Transverse colon (tissue), 4 donors: ENCODE measurements around the gene STXBP2. TPM values are rescaled to one million over a fixed set of nuclear protein-coding genes. Genes with fewer than 3 reads are reported as not detected.

Experiments used
- DNase-seq: peaks from one replicate; pipeline ENCODE4 v3.0.0-alpha.2; 2019
- H3K27ac ChIP-seq, 4 donors: fragments of 200-600 bp; sonication (generic); 2 replicates each; pipeline ENCODE4 v1.5.1; 2016 to 2018; ENCODE audit warnings: inconsistent platforms in 4 of 4
- H3K27me3 ChIP-seq: fragments of 200-600 bp; sonication (generic); 2 replicates; pipeline ENCODE4 v1.5.1; 2017; ENCODE audit warnings: inconsistent platforms
- H3K36me3 ChIP-seq, 4 donors: fragments of 200-600 bp; sonication (generic); 2 replicates each; pipeline ENCODE4 v1.5.1; 2017 to 2019; ENCODE audit warnings: inconsistent platforms in 4 of 4
- H3K4me1 ChIP-seq, 4 donors: fragments of 200-600 bp; sonication (generic); 2 replicates each; pipeline ENCODE4 v1.5.1; 2017 to 2020; ENCODE audit warnings: inconsistent platforms in 4 of 4
- H3K4me3 ChIP-seq, 4 donors: fragments of 200-600 bp; sonication (generic); 1 replicate in 1 of 4; 2 replicates in 3 of 4; pipeline versions ENCODE4 v1.5.1 to v1.6.1; 2017 to 2019; ENCODE audit warnings: inconsistent platforms in 4 of 4
- H3K9me3 ChIP-seq, 2 donors: fragments of 200-600 bp; sonication (generic); 2 replicates each; pipeline ENCODE4 v1.5.1; 2017 to 2019; ENCODE audit warnings: inconsistent platforms in 2 of 2
- EP300 ChIP-seq: sonication (generic); formaldehyde crosslinking; IDR thresholded peaks from one replicate; pipeline ENCODE4 v1.6.1; 2017; ENCODE audit warnings: antibody characterized with exemption, low read depth
- POLR2A ChIP-seq: fragments of 450-650 bp; IDR thresholded peaks from one replicate; pipeline ENCODE4 v1.6.1; 2016; ENCODE audit warnings: antibody characterized with exemption, mild to moderate bottlenecking, moderate library complexity
- POLR2AphosphoS5 ChIP-seq, 3 donors: sonication (generic); formaldehyde crosslinking; IDR thresholded peaks; one replicate each; pipeline ENCODE4 v1.6.1; 2016; ENCODE audit warnings: antibody characterized with exemption in 3 of 3
- WGBS, 2 donors: methylation state at CpG; one replicate each; pipeline ENCODE4 v1.1.5; 2018; ENCODE audit warnings: low coverage in 1 of 2; 5-methylcytosine and 5-hydroxymethylcytosine counted together
- in situ Hi-C, 4 donors: fragments of 200-750 bp; cut with MboI; loops; one replicate each; pipeline versions ENCODE4 v1.15.0 to v1.15.1; 2017; ENCODE audit warnings: low sequenced_read_pairs in 3 of 4, low pct_ligation_motif_present in 1 of 4, low pct_unique_long_range_greater_than_20kb in 1 of 4
- intact Hi-C: fragments of 100-400 bp; cut with DNase I; formaldehyde crosslinking; loops from one replicate; pipeline ENCODE4 v1.15.1; 2023; ENCODE audit warnings: low total_unique reads
- total RNA-seq, 4 donors: library from RNA; depleted of rRNA; stranded (reverse); fragments of >200 nt; gene quantifications; one replicate each; pipeline ENCODE4 v1.1.0, GENCODE V29; 2016
- TF ChIP-seq, protein P1 (sequence below), 5 experiments: fragments of 200-600 bp in 3 of 5; fragments of 450-650 bp in 2 of 5; sonication (generic) in 3 of 5; IDR thresholded peaks; 1 replicate in 2 of 5; 2 replicates in 3 of 5; pipeline ENCODE4 v1.5.1; 2016 to 2017; ENCODE audit warnings: antibody characterized with exemption in 5 of 5, inconsistent platforms in 3 of 5, mild to moderate bottlenecking in 2 of 5, moderate library complexity in 1 of 5

The STXBP2 gene
- total RNA-seq, 4 donors from 2014 or later: 132 to 303 (median 205) TPM

DNA sequence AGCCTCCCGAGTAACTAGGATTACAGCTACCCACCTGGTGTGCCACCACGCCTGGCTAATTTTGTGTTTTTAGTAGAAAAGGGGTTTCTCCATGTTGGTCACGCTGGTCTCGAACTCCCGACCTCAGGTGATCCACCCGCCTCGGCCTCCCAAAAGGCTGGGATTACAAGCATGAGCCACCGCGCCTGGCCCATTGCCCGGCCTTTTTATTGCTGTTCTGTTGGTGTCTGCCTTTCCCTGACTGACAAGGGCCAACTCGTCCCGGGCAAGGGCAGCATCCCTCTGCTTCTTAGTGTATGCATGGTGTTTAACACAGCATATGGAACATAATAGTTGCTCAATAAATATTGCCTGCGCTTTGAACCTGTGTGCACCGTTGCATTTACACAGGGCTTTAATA lies 25.7 kb downstream of the STXBP2 start:
- in situ Hi-C loops: loop anchor here in 2 of 4 donors (25.0 kb wide), 2 partner anchors 150 to 300 kb away; no protein-coding TSS in a partner anchor
- Histone ChIP-seq H3K27me3 (peaks cover 3% of the 10 kb centered on the region), H3K9me3 (no peaks in the 10 kb centered on the region), H3K36me3 (no peaks in the 10 kb centered on the region), H3K4me1 (no peaks in the 10 kb centered on the region), H3K27ac (no peak overlapping the region), H3K4me3 (no peak overlapping the region)
- WGBS, 2 donors: 61% methylated on average over 14 of the region's 14 CpGs; no CpG with 5 or more reads in 1 of the 2 donors
- intact Hi-C loops: no loop called here
- TF ChIP-seq EP300 (no peak), POLR2A (no peak), POLR2AphosphoS5 (IDR thresholded peaks at IDR 0.05) (no peak)
- TF ChIP-seq, protein P1, sequence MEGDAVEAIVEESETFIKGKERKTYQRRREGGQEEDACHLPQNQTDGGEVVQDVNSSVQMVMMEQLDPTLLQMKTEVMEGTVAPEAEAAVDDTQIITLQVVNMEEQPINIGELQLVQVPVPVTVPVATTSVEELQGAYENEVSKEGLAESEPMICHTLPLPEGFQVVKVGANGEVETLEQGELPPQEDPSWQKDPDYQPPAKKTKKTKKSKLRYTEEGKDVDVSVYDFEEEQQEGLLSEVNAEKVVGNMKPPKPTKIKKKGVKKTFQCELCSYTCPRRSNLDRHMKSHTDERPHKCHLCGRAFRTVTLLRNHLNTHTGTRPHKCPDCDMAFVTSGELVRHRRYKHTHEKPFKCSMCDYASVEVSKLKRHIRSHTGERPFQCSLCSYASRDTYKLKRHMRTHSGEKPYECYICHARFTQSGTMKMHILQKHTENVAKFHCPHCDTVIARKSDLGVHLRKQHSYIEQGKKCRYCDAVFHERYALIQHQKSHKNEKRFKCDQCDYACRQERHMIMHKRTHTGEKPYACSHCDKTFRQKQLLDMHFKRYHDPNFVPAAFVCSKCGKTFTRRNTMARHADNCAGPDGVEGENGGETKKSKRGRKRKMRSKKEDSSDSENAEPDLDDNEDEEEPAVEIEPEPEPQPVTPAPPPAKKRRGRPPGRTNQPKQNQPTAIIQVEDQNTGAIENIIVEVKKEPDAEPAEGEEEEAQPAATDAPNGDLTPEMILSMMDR (IDR thresholded peaks at IDR 0.05): no peak
- DNase-seq: no peak

DNA sequence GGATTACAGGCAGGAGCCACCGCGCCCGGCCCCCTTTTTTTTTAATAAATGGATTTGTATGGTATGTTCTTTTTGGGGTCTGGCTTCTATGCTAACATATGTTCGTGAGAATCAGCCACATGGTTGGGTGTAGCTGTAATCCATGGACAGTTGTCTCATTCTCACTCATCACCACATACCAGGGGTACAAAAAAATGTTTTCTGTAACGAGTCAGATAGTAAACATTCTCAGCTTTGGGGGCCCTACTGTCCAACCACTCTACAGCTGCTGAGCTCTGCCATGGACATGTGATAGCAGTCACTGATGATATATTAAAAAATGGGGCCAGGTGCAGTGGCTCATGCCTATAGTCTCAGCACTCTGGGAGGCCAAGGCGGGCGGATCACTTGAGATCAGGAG lies 26.8 kb downstream of the STXBP2 start:
- in situ Hi-C loops: loop anchor here in 2 of 4 donors (25.0 kb wide), 2 partner anchors 149 to 301 kb away; no protein-coding TSS in a partner anchor
- H3K9me3 ChIP-seq: no peaks in the 10 kb centered on the region
- H3K27me3 ChIP-seq: peaks cover 5% of the 10 kb centered on the region
- 70 to 80% methylated on average over 4 to 7 of the region's 7 CpGs for WGBS, 2 donors
- no peaks in the 10 kb centered on the region for H3K4me1 ChIP-seq
- DNase-seq: no peak
- no peak overlapping the region for H3K4me3 ChIP-seq
- H3K27ac ChIP-seq: no peak overlapping the region
- intact Hi-C loops: no loop called here
- H3K36me3 ChIP-seq: no peaks in the 10 kb centered on the region
- TF ChIP-seq POLR2AphosphoS5 (IDR thresholded peaks at IDR 0.05) (no peak), POLR2A (no peak), EP300 (no peak)
- TF ChIP-seq, protein P1 (IDR thresholded peaks at IDR 0.05): no peak

- TF ChIP-seq, protein P1 (IDR thresholded peaks at IDR 0.05): no peak
- TF ChIP-seq POLR2AphosphoS5 (IDR thresholded peaks at IDR 0.05) (no peak), EP300 (no peak), POLR2A (no peak)
- no peak for DNase-seq
- Histone ChIP-seq H3K27me3 (peaks cover 17% of the 10 kb centered on the region), H3K4me3 (no peak overlapping the region), H3K36me3 (no peaks in the 10 kb centered on the region), H3K4me1 (no peaks in the 10 kb centered on the region), H3K27ac (no peak overlapping the region), H3K9me3 (no peaks in the 10 kb centered on the region)
- intact Hi-C loops: no loop called here
- 40 to 48% methylated on average over 4 of the region's 4 CpGs for WGBS, 2 donors
- in situ Hi-C loops: loop anchor here in 2 of 4 donors (25.0 kb wide), 2 partner anchors 147 to 303 kb away; no protein-coding TSS in a partner anchor
Measured at GRCh38 chr19:7665076-7665475, 28.2 kb downstream of the STXBP2 start.

GRCh38 chr19:7668842-7669241 lies 31.9 kb downstream of the STXBP2 start, which contains the start of gene RETN:
RETN (plus strand) TSS chr19:7669049; CDS start chr19:7669327, 278 bp downstream.
- Histone ChIP-seq H3K27me3 (peaks cover 25% of the 10 kb centered on the region), H3K4me3 (no peak within 1 kb of the TSS), H3K4me1 (no peaks in the 10 kb centered on the region), H3K36me3 (no peaks in the 10 kb centered on the region), H3K9me3 (no peaks in the 10 kb centered on the region), H3K27ac (no peak within 1 kb of the TSS)
- intact Hi-C loops (no loop called here), in situ Hi-C loops (loop anchor here in 2 of 4 donors (25.0 kb wide), 2 partner anchors 143 to 307 kb away; no protein-coding TSS in a partner anchor)
- WGBS, 2 donors: 79% methylated on average over 7 of the region's 9 CpGs; no CpG with 5 or more reads in 1 of the 2 donors
- TF ChIP-seq POLR2AphosphoS5 (IDR thresholded peaks at IDR 0.05) (no peak), EP300 (no peak), POLR2A (no peak)
- TF ChIP-seq, protein P1 (IDR thresholded peaks at IDR 0.05): no peak
- no peak for DNase-seq
